Cerebellar cortex (tissue), 1 donor: Measurements from ENCODE around the gene POGK.
"Not testable (repeated sequence)": the region's sequence is repeated elsewhere in the genome, so short reads cannot be mapped to it uniquely, and the experiment has no call there.

Experiments used
- DNase-seq: peaks from one replicate; pipeline ENCODE4 v3.0.0-alpha.2; 2015; ENCODE audit warnings: low spot score

POGK gene

GRCh38 chr1:166838766-166839599 lies at the start of gene POGK:
Gene POGK (plus strand): TSS chr1:166839475. CDS start chr1:166840957, 1,482 bp downstream.
- peak; percentile 86 for DNase-seq

GRCh38 chr1:166796620-166797236 lies 42.5 kb upstream of the POGK start:
- DNase-seq, result no peak

GRCh38 chr1:166808952-166809351 lies 30.3 kb upstream of the POGK start:
- no peak for DNase-seq

- no peak for DNase-seq
Observed at GRCh38 chr1:166811691-166812090, 27.6 kb upstream of the POGK start.

- DNase-seq, result no peak
Observed at GRCh38 chr1:166813508-166814223, 25.6 kb upstream of the POGK start.

- DNase-seq, result no peak
Observed at GRCh38 chr1:166814611-166815010, 24.7 kb upstream of the POGK start.

- DNase-seq, result no peak
Observed at GRCh38 chr1:166819974-166820373, 19.3 kb upstream of the POGK start.

- DNase-seq, result no peak
Observed at GRCh38 chr1:166822385-166822784, 16.9 kb upstream of the POGK start.

GRCh38 chr1:166827426-166827825 lies 11.8 kb upstream of the POGK start:
- no peak for DNase-seq

- not testable (repeated sequence) for DNase-seq
Observed at GRCh38 chr1:166829762-166830161, 9.5 kb upstream of the POGK start.

- no peak for DNase-seq
Observed at GRCh38 chr1:166836733-166837132, 2.5 kb upstream of the POGK start.

- DNase-seq, result peak; percentile 53
Observed at GRCh38 chr1:166839600-166840308, 479 bp downstream of the POGK start.

- peak; percentile 37 for DNase-seq
Observed at GRCh38 chr1:166840309-166841274, 1.3 kb downstream of the POGK start.

- no peak for DNase-seq
Observed at GRCh38 chr1:166843322-166843721, 4.0 kb downstream of the POGK start.

GRCh38 chr1:166843769-166844596 lies 4.7 kb downstream of the POGK start:
- peak; percentile 71 for DNase-seq

GRCh38 chr1:166844791-166845190 lies 5.5 kb downstream of the POGK start:
- no peak for DNase-seq

- DNase-seq, result no peak
Observed at GRCh38 chr1:166848193-166848592, 8.9 kb downstream of the POGK start.

- no peak for DNase-seq
Observed at GRCh38 chr1:166849135-166849534, 9.9 kb downstream of the POGK start.

GRCh38 chr1:166852918-166853317 lies 13.6 kb downstream of the POGK start:
- no peak for DNase-seq

- no peak for DNase-seq
Observed at GRCh38 chr1:166855558-166855957, 16.3 kb downstream of the POGK start.
